ENCODE measurements around the gene F10. TPM values are rescaled to one million over a fixed set of nuclear protein-coding genes. Genes with fewer than 3 reads are reported as not detected.

The F10 gene
- total and polyA plus RNA-seq, 2 experiments from 2014 or later: 0.76 to 1.6 TPM

GRCh38 chr13:113092776-113093579 lies 29.6 kb upstream of the F10 start (continued):
- no peak for TF ChIP-seq ZNF114 (CRISPR knock-in tag; IDR thresholded peaks at IDR 0.05)
- no peak for TF ChIP-seq CREB1 (CRISPR knock-in tag; IDR thresholded peaks at IDR 0.05; ENCODE audit: low read depth)
- no peak for TF ChIP-seq EZH2 (IDR thresholded peaks at IDR 0.05; ENCODE audit: low read depth, unreplicated experiment)
- no peak for TF ChIP-seq ZNF462 (CRISPR knock-in tag; IDR thresholded peaks at IDR 0.05)

- H3K9me2 ChIP-seq (ENCODE audit: insufficient read depth): no peaks in the 10 kb centered on the region
- no peaks in the 10 kb centered on the region for H3K27me3 ChIP-seq (ENCODE audit: insufficient read depth)
- no peak overlapping the region for H3K27ac Mint-ChIP-seq
- H3K4me3 Mint-ChIP-seq: no peak overlapping the region
- no peaks in the 10 kb centered on the region for H3K36me3 ChIP-seq (ENCODE audit: insufficient read depth)
- H3K27me3 Mint-ChIP-seq (ENCODE audit: insufficient read depth, low read depth, poor library complexity): peaks cover 14% of the 10 kb centered on the region
- H3K4me2 ChIP-seq: no peak overlapping the region
- 0 out of 2 replicates have a peak, but pooled peaks cover 4% of the 10 kb centered on the region for H3F3A ChIP-seq (replicated peaks; ENCODE audit: low read depth)
- H3K4me1 Mint-ChIP-seq: peaks cover 25% of the 10 kb centered on the region
- no peaks in the 10 kb centered on the region for H3K79me2 ChIP-seq (replicated peaks; ENCODE audit: insufficient read depth)
- H3K4me3 ChIP-seq: no peak overlapping the region
- H3K36me3 Mint-ChIP-seq (ENCODE audit: low read depth): peaks cover 1% of the 10 kb centered on the region; the same call in 1 of the 3 replicates
- no peaks in the 10 kb centered on the region for H3K4me1 ChIP-seq (ENCODE audit: insufficient read depth)
- ATAC-seq (no peak), DNase-seq (ENCODE audit: low spot score) (no peak)
- H3K9me3 Mint-ChIP-seq: no peaks in the 10 kb centered on the region
- H2AFZ ChIP-seq: no peak overlapping the region
- no peak overlapping the region for H3K27ac ChIP-seq (ENCODE audit: low read depth)
- H4K20me1 ChIP-seq (replicated peaks; ENCODE audit: insufficient read depth): no peaks in the 10 kb centered on the region
- TF ChIP-seq REST (IDR thresholded peaks at IDR 0.05; ENCODE audit: unreplicated experiment) (no peak), POLR2AphosphoS5 (IDR thresholded peaks at IDR 0.05; ENCODE audit: low read depth) (no peak), ETS1 (IDR thresholded peaks at IDR 0.05) (no peak), NANOG (IDR thresholded peaks at IDR 0.05; ENCODE audit: borderline replicate concordance) (no peak), JUNB (IDR thresholded peaks at IDR 0.05; ENCODE audit: unreplicated experiment) (no peak), EZH2 (IDR thresholded peaks at IDR 0.05; ENCODE audit: low read depth, unreplicated experiment) (no peak), ZNF331 (CRISPR knock-in tag; IDR thresholded peaks at IDR 0.05; ENCODE audit: low read depth) (no peak), CREB1 (CRISPR knock-in tag; IDR thresholded peaks at IDR 0.05; ENCODE audit: low read depth) (no peak), STAT1 (IDR thresholded peaks at IDR 0.05; ENCODE audit: unreplicated experiment) (no peak)
These were observed 28.8 kb upstream of the F10 start for GRCh38 chr13:113093580-113094409.

Measured in GM23338 (cell line).